Measurements from ENCODE around the gene EIF4A2.

DNA sequence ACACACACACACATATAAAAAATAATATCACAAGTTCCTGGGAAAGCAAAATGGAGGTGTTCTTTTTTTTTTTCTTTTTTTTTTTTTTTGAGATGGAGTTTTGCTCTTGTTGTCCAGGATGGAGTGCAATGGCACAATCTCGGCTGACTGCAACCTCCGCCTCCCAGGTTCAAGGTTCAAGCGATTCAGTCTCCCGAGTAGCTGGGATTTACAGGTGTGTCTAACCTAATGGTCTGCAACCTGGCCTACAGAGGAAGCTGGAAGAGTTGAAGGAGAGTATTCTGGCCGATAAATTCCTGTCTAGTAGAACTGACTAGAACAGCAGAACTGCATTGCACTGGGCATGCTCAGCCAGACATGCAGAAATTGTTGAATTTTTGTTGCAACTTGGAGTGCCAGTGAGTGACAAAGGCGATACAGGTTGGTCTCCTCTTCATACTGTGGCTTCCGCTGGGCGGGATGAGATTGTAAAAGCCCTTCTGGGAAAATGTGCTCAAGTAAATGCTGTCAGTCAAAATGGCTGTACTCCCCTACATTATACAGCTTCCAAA is 22.4 kb upstream of the EIF4A2 start:
- TF ChIP-seq CTCF (IDR thresholded peaks at IDR 0.05) (no peak), POLR2A (IDR thresholded peaks at IDR 0.05) (no peak)
